HepG2 (cell line): Measurements from ENCODE around the gene HYAL1. TPM values are rescaled to one million over a fixed set of nuclear protein-coding genes. Genes with fewer than 3 reads are reported as not detected.
A peak's percentile ranks its signal among the peaks of the same experiment; 100 is the strongest.

Experiments used
- ARNTL ChIP-seq: sonication (generic); formaldehyde crosslinking; IDR thresholded peaks from 2 replicates; pipeline ENCODE4 v1.4.0; 2020; ENCODE audit warnings: mild to moderate bottlenecking, missing genetic modification reagents
- EED ChIP-seq: sonication (generic); formaldehyde crosslinking; IDR thresholded peaks from 2 replicates; pipeline ENCODE4 v1.5.0; 2020; ENCODE audit warnings: mild to moderate bottlenecking, missing genetic modification reagents
- REST ChIP-seq, 2 experiments: IDR thresholded peaks; 2 replicates each; pipeline ENCODE4 v1.6.1; 2011 to 2012; ENCODE audit warnings: low read length in 2 of 2, borderline replicate concordance in 1 of 2, low read depth in 1 of 2, mild to moderate bottlenecking in 1 of 2, moderate library complexity in 1 of 2
- XBP1 ChIP-seq: sonication (generic); formaldehyde crosslinking; IDR thresholded peaks from 2 replicates; pipeline ENCODE4 v1.5.0; 2020; ENCODE audit warnings: missing genetic modification reagents
- ZFAT ChIP-seq: sonication (generic); formaldehyde crosslinking; conservative IDR thresholded peaks from 2 replicates; pipeline ENCODE4 v1.8.1; 2023; ENCODE audit warnings: missing genetic modification reagents, inconsistent platforms
- ZNF292 ChIP-seq: sonication (generic); formaldehyde crosslinking; IDR thresholded peaks from 2 replicates; pipeline ENCODE4 v1.8.1; 2022; ENCODE audit warnings: mild to moderate bottlenecking, low read depth, missing genetic modification reagents, borderline replicate concordance
- ZNF407 ChIP-seq: sonication (generic); formaldehyde crosslinking; IDR thresholded peaks from one replicate; pipeline ENCODE4 v1.5.1; 2020; ENCODE audit warnings: mild to moderate bottlenecking, missing genetic modification reagents; ENCODE audit errors: not compliant biosample characterization
- ZNF616 ChIP-seq: sonication (generic); formaldehyde crosslinking; IDR thresholded peaks from 2 replicates; pipeline ENCODE4 v1.5.0; 2020; ENCODE audit warnings: low read depth, mild to moderate bottlenecking, missing genetic modification reagents
- ZNF746 ChIP-seq: sonication (generic); formaldehyde crosslinking; IDR thresholded peaks from 2 replicates; pipeline ENCODE4 v1.8.0; 2022; ENCODE audit warnings: mild to moderate bottlenecking, missing genetic modification reagents
- polyA plus RNA-seq, 8 experiments: library from polyadenylated mRNA; depleted of rRNA in 3 of 8; stranded (reverse) in 7 of 8; unstranded in 1 of 8; fragments of >200 nt; fragmentation: Illumina TruSeq in 4 of 8; extraction: Trizol in 4 of 8; gene quantifications; 2 replicates each; pipeline versions ENCODE4 v1.2.1 to v1.2.3, GENCODE V29; 2011 to 2016; ENCODE audit warnings: low read depth in 4 of 8, missing spikeins in 1 of 8, mixed read lengths in 1 of 8; ENCODE audit not compliant: insufficient read depth in 1 of 8
- total RNA-seq, 5 experiments: library from RNA; depleted of rRNA; stranded (reverse); fragments of >200 nt; fragmentation: Illumina TruSeq; extraction: Trizol; gene quantifications; 2 replicates each; pipeline ENCODE4 v1.2.3, GENCODE V29; 2016; ENCODE audit warnings: low read depth in 1 of 5
- TF ChIP-seq, protein P1 (sequence below): sonication (generic); formaldehyde crosslinking; IDR thresholded peaks from 2 replicates; pipeline ENCODE4 v1.5.1; 2020; ENCODE audit warnings: mild to moderate bottlenecking, missing genetic modification reagents, moderate library complexity

The HYAL1 gene
- total and polyA plus RNA-seq, 2 of the 13 experiments (the other 11 are each of a cell fraction or from before 2014, with no cell fraction given) = 76.5 to 193 TPM

DNA sequence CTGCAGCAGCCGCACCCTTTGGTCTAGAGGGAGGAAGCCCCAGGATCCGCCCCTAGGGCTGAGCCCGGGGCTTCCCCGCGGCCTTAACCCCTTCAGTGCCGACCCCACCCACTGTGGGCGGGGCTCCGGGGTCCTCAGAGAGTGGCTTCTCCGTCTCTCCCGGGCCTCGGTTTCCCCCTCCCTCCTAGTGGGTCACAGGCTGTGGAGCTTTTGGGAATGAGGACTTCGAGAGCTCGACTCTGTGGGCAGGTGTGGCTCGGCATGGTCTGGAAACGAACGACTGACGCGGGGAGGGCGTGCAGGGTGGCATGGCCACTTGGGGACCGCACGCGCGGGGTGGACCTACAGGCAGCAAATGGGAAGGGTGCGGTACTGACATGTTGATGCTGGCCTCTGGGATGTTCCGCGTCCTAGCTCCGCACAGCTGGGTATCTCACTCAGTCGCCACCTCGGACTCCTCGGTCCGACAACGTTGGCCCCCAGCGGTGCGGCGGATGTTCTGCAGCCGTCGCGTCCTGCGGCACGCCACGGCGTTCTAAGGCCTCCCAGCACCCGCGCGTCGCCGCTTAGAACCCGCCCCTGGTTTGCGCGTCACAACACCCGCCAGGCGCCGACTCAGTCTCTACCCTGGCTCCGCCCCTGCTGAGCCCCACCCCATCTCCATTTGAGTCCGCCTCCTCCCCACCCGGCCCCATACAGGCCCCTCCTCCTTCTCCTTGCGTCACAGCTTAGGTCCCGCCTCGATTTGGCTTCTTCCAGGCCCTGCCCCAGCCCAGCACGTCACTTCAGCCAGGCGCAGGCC, 4.3 kb downstream of the HYAL1 start, which contains the start of the genes HYAL3 and NAA80 (continued):
- TF ChIP-seq, protein P1, sequence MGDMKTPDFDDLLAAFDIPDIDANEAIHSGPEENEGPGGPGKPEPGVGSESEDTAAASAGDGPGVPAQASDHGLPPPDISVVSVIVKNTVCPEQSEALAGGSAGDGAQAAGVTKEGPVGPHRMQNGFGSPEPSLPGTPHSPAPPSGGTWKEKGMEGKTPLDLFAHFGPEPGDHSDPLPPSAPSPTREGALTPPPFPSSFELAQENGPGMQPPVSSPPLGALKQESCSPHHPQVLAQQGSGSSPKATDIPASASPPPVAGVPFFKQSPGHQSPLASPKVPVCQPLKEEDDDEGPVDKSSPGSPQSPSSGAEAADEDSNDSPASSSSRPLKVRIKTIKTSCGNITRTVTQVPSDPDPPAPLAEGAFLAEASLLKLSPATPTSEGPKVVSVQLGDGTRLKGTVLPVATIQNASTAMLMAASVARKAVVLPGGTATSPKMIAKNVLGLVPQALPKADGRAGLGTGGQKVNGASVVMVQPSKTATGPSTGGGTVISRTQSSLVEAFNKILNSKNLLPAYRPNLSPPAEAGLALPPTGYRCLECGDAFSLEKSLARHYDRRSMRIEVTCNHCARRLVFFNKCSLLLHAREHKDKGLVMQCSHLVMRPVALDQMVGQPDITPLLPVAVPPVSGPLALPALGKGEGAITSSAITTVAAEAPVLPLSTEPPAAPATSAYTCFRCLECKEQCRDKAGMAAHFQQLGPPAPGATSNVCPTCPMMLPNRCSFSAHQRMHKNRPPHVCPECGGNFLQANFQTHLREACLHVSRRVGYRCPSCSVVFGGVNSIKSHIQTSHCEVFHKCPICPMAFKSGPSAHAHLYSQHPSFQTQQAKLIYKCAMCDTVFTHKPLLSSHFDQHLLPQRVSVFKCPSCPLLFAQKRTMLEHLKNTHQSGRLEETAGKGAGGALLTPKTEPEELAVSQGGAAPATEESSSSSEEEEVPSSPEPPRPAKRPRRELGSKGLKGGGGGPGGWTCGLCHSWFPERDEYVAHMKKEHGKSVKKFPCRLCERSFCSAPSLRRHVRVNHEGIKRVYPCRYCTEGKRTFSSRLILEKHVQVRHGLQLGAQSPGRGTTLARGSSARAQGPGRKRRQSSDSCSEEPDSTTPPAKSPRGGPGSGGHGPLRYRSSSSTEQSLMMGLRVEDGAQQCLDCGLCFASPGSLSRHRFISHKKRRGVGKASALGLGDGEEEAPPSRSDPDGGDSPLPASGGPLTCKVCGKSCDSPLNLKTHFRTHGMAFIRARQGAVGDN (CRISPR knock-in tag) = peak; percentile 95
- TF ChIP-seq XBP1 (CRISPR knock-in tag) (no peak), EED (peak; percentile 64; the same call in 1 of the 2 replicates), ZFAT (no peak), ZNF407 (CRISPR knock-in tag) (peak; percentile 27), REST (IDR thresholded peaks at IDR 0.05; ENCODE audit: borderline replicate concordance in 1 of 2, low read depth in 1 of 2, low read length in 2 of 2) (0 out of 4 replicates have a peak, but pooled peaks of 1 of the 2 experiments have one; percentile 28), ZNF292 (CRISPR knock-in tag) (no peak), ZNF746 (CRISPR knock-in tag) (no peak), ZNF616 (CRISPR knock-in tag) (peak; percentile 78; the same call in 1 of the 2 replicates), ARNTL (CRISPR knock-in tag) (no peak)
